GM19372 (cell line): Measurements from ENCODE around the gene VSX1.

ENCODE experiments used
- ATAC-seq: cut with Tn5 transposase; IDR thresholded peaks from one replicate; pipeline ENCODE4 v1.9.1; 2021; ENCODE audit warnings: mild to moderate bottlenecking, low read depth, moderate library complexity; ENCODE audit not compliant: unreplicated experiment

Gene VSX1

GRCh38 chr20:25088267-25088666, 6.3 kb upstream of the VSX1 start:
- no peak for ATAC-seq

- no peak for ATAC-seq
Observed at GRCh38 chr20:25087186-25087929, 5.4 kb upstream of the VSX1 start.

- no peak for ATAC-seq
Observed at GRCh38 chr20:25085756-25086495, 4.0 kb upstream of the VSX1 start.

GRCh38 chr20:25084626-25085187, 2.8 kb upstream of the VSX1 start:
- no peak for ATAC-seq

- no peak for ATAC-seq
Observed at GRCh38 chr20:25083773-25084625, 2.1 kb upstream of the VSX1 start.

GRCh38 chr20:25083141-25083772, 1.3 kb upstream of the VSX1 start:
- no peak for ATAC-seq

- ATAC-seq, result no peak
Observed at GRCh38 chr20:25082498-25082873, 545 bp upstream of the VSX1 start.

GRCh38 chr20:25081065-25081729, 744 bp downstream of the VSX1 start:
- no peak for ATAC-seq

- ATAC-seq, result no peak
Observed at GRCh38 chr20:25079171-25079570, 2.8 kb downstream of the VSX1 start.

GRCh38 chr20:25078662-25079061, 3.3 kb downstream of the VSX1 start:
- ATAC-seq, result no peak

GRCh38 chr20:25077610-25078169, 4.3 kb downstream of the VSX1 start:
- no peak for ATAC-seq

- no peak for ATAC-seq
Observed at GRCh38 chr20:25076731-25077609, 5.0 kb downstream of the VSX1 start.

- ATAC-seq, result no peak
Observed at GRCh38 chr20:25076201-25076600, 5.7 kb downstream of the VSX1 start.

- ATAC-seq, result no peak
Observed at GRCh38 chr20:25073544-25073943, 8.4 kb downstream of the VSX1 start.

- no peak for ATAC-seq
Observed at GRCh38 chr20:25072226-25072811, 9.6 kb downstream of the VSX1 start.

- ATAC-seq, result no peak
Observed at GRCh38 chr20:25071734-25072133, 10.2 kb downstream of the VSX1 start.

GRCh38 chr20:25070821-25071473, 11.0 kb downstream of the VSX1 start:
- no peak for ATAC-seq
